Epithelial cell of proximal tubule (primary cell): ENCODE data around the gene ST8SIA2. TPM values are rescaled to one million over a fixed set of nuclear protein-coding genes. Genes with fewer than 3 reads are reported as not detected.

Source experiments
- DNase-seq: peaks from one replicate; pipeline ENCODE4 v3.0.0-alpha.2; 2011; ENCODE audit warnings: low read depth
- H3K4me3 ChIP-seq: 2 replicates; pipeline ENCODE4 v1.5.1; 2011; ENCODE audit warnings: low read depth, mild to moderate bottlenecking, low read length
- total RNA-seq: library from RNA; depleted of rRNA; stranded (reverse); fragments of >200 nt; gene quantifications from 2 replicates; pipeline ENCODE4 v1.2.3, GENCODE V29; 2015
- TF ChIP-seq, protein P1 (sequence below): conservative IDR thresholded peaks from 2 replicates; pipeline ENCODE4 v1.5.1; 2012; ENCODE audit warnings: low read depth, mild to moderate bottlenecking, low read length

The ST8SIA2 gene
- total RNA-seq, 1 donor from 2014 or later = 6.3 TPM

DNA sequence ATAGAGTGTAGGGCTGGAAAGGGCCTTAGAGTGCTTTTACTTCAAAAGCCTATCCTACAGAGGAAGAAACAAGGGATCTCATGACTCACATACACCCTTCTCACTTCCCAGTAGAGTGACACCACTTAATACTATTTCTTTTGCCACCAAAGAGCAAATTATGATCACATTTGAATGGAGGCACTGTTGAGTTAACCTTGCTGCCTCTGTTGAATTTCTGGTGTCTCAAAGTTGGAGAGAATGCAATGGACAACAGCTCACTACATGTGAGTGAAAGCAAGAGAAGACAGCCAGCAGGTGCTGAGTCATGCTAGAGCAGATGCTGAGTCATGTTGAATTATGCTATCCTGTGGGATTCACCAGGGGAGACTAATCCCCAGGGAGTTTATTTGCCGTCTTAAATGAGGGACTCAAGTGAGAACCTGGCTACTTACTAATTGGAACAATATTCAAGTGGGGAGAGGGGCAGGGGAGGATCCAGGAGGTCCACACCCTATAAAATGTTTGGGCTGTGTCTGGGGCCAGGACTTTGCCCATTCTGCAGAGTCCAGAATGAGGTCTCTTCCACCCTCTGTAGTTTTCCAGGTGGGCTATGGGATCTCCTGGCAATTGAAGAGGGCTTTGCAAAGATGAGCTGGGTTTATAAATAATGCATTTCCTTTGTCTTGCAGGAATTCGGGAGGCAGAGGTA, 35.8 kb downstream of the ST8SIA2 start:
- DNase-seq = peak; percentile 54
- H3K4me3 ChIP-seq = no peak overlapping the region
- TF ChIP-seq, protein P1, sequence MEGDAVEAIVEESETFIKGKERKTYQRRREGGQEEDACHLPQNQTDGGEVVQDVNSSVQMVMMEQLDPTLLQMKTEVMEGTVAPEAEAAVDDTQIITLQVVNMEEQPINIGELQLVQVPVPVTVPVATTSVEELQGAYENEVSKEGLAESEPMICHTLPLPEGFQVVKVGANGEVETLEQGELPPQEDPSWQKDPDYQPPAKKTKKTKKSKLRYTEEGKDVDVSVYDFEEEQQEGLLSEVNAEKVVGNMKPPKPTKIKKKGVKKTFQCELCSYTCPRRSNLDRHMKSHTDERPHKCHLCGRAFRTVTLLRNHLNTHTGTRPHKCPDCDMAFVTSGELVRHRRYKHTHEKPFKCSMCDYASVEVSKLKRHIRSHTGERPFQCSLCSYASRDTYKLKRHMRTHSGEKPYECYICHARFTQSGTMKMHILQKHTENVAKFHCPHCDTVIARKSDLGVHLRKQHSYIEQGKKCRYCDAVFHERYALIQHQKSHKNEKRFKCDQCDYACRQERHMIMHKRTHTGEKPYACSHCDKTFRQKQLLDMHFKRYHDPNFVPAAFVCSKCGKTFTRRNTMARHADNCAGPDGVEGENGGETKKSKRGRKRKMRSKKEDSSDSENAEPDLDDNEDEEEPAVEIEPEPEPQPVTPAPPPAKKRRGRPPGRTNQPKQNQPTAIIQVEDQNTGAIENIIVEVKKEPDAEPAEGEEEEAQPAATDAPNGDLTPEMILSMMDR = no peak

DNA sequence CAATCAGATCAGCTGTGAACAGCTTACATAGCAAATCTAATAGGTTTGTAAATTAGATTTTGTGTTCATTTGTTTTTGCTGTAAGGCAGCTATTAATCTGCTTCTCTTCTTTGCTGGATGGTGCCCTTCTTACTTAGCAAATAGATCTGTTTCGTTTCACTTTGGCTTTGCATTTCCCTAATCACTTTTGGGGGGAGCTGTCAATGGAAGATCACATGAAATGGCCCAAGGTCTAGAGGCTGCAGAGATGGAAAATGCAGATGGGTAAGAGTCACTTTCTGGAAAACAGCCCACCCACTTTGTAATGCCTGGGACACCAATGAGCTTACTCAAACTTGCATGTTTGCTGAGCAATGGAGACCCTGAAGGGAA, 36.4 kb downstream of the ST8SIA2 start:
- TF ChIP-seq, protein P1 = no peak
- no peak for DNase-seq
- no peak overlapping the region for H3K4me3 ChIP-seq

- no peak overlapping the region for H3K4me3 ChIP-seq
- TF ChIP-seq, protein P1 = no peak
- DNase-seq = no peak
Observed at GRCh38 chr15:92435145-92435544, 41.5 kb downstream of the ST8SIA2 start.

DNA sequence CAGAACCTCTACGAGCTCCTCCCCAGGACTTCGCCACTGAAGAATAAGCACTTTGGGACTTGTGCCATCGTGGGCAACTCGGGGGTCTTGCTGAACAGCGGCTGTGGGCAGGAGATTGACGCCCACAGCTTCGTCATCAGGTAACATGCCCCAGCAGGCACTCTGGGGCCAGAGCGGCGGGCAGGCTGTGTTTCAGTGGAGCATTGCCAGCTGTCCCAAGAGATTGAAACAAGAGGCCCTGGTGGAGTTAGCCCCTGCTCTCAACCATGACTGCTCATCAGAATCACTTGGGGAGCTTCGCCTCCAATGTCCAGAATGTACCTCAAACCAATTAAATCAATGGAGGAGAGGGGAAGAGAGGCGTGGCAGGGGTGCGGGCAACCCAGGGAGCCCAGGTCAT, 44.8 kb downstream of the ST8SIA2 start:
- DNase-seq = no peak
- H3K4me3 ChIP-seq = no peak overlapping the region
- TF ChIP-seq, protein P1 = no peak

DNA sequence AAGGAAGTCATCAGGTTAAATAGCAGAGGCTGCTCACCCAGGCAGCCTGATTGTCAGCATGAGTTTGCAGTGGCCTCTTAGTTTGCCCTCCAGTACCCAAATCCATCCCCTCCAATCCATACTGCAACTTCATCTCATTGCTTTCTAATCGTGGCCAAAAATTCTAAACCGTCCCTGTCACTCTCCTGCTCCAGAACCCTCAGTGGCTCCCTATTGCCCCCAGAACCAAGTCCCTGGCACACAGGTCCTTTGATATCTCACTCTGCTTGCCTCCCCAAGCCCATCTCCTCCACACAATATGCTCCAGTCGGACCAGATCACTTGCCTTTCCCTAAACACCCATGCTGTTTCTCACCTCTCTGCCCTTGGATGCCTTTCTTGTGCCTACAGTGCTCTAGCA, 49.7 kb downstream of the ST8SIA2 start:
- DNase-seq = no peak

GRCh38 chr15:92444631-92445030, 51.0 kb downstream of the ST8SIA2 start:
- H3K4me3 ChIP-seq = no peak overlapping the region
- TF ChIP-seq, protein P1 = no peak
- no peak for DNase-seq

More for the DNA sequence above, 49.7 kb downstream of the ST8SIA2 start:
- no peak overlapping the region for H3K4me3 ChIP-seq
- TF ChIP-seq, protein P1 = no peak

GRCh38 chr15:92448370-92448769, 54.7 kb downstream of the ST8SIA2 start:
- TF ChIP-seq, protein P1 = no peak
- DNase-seq = no peak
- no peak overlapping the region for H3K4me3 ChIP-seq
